ENCODE results near the gene SPTAN1. TPM values are rescaled to one million over a fixed set of nuclear protein-coding genes. Genes with fewer than 3 reads are reported as not detected.

Gene SPTAN1
- total RNA-seq, 1 experiment from 2014 or later, result 111 TPM

- ChIA-PET POLR2A (no interaction called here), CTCF (no interaction called here), RAD21 (ENCODE audit: low non-redundant PET in 1 of 2, low total read pairs in 2 of 2, uncharacterized antibody in 2 of 2, unreplicated experiment in 2 of 2) (interaction anchor here in 1 of 2 experiments (0.8 kb wide), 1 partner anchor 8 kb away, joined by 3 read pairs; no protein-coding TSS in a partner anchor)
- Histone ChIP-seq H3K36me3 (ENCODE audit: control insufficient read depth in 1 of 2, insufficient read depth in 2 of 2, low read length in 2 of 2) (no peaks in the 10 kb centered on the region; a peak in 1 of 4 replicates), H3K9me3 (ENCODE audit: control insufficient read depth in 1 of 2, insufficient read depth in 1 of 2, low read depth in 1 of 2, low read length in 2 of 2) (no peaks in the 10 kb centered on the region), H3K4me3 (replicated peaks in 1 of 2; ENCODE audit: low read depth in 1 of 2, low read length in 2 of 2) (peak overlapping the region in 1 of 2 experiments; percentile 21; a peak in 1 of 4 replicates), H3K79me2 (ENCODE audit: insufficient read depth, low read length) (peaks cover 88% of the 10 kb centered on the region), H3K27me3 (ENCODE audit: insufficient read depth, low read length) (no peaks in the 10 kb centered on the region), H3K4me2 (ENCODE audit: low read length) (peak overlapping the region; percentile 69), H3K27ac (ENCODE audit: low read depth, low read length) (peak overlapping the region; percentile 14; the same call in 1 of the 2 replicates), H3K9me2 (ENCODE audit: insufficient read depth) (no peaks in the 10 kb centered on the region), H3K4me1 (ENCODE audit: control insufficient read depth in 1 of 2, insufficient read depth in 2 of 2, low read length in 2 of 2) (peaks cover 45 to 57% of the 10 kb centered on the region in 2 experiments), H3K9ac (ENCODE audit: low read length) (peak overlapping the region; percentile 34), H2AFZ (ENCODE audit: low read depth, low read length, poor library complexity, severe bottlenecking) (no peak overlapping the region), H4K20me1 (ENCODE audit: insufficient read depth) (peaks cover 10% of the 10 kb centered on the region; the same call in 1 of the 2 replicates)
- peak; percentile 80 for ATAC-seq
- DNase-seq (ENCODE audit: low read depth, low spot score), result peak; percentile 44
- intact Hi-C loops (cut with micrococcal nuclease), result loop anchor here (10.0 kb wide), 1 partner anchor 264 kb away; no protein-coding TSS in a partner anchor
- no TSS peak for BruUV-seq (replicated peaks)
- TF ChIP-seq CBX3 (IDR thresholded peaks at IDR 0.05; ENCODE audit: low read depth) (peak; percentile 42; the same call in 1 of the 2 replicates), TCF7L2 (IDR thresholded peaks at IDR 0.05; ENCODE audit: borderline replicate concordance, extremely low read depth, insufficient read depth, insufficient read length) (peak; percentile 85), SIN3A (IDR thresholded peaks at IDR 0.05; ENCODE audit: low read depth) (peak; percentile 64), POLR2A (IDR thresholded peaks at IDR 0.05; ENCODE audit: borderline replicate concordance, extremely low read depth, insufficient read depth, insufficient read length) (no peak), ZNF274 (IDR thresholded peaks at IDR 0.05; ENCODE audit: low read depth, low read length) (no peak), YY1 (IDR thresholded peaks at IDR 0.05; ENCODE audit: extremely low read depth, insufficient replicate concordance, low read depth, low read length) (peak; percentile 19)
- TF ChIP-seq, protein P1, sequence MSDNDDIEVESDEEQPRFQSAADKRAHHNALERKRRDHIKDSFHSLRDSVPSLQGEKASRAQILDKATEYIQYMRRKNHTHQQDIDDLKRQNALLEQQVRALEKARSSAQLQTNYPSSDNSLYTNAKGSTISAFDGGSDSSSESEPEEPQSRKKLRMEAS (IDR thresholded peaks at IDR 0.05), result peak; percentile 78
Observed at GRCh38 chr9:128558431-128559310, 6.3 kb downstream of the SPTAN1 start.

DNA sequence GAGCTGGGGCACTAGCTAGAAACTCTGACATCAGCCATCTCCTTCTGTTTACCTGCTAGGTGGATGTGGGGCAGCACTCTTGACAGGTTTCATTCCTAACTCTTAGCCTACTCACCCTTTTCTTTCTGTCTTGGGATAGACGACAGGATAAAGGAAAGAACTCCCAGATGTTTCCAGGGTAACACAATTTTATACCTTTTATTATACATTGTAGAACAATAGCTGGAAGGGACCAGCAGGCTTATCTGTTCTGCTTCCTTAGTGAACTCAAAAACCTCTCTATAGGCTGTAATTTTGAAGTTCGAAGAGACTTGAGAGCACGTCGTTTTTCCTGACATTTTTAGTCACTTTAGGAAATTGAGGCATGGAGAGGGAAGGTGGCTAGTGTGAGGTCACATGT is 13.2 kb downstream of the SPTAN1 start:
- Histone ChIP-seq H3K27ac (ENCODE audit: low read depth, low read length) (no peak overlapping the region), H3K4me2 (ENCODE audit: low read length) (no peak overlapping the region), H3K9ac (ENCODE audit: low read length) (no peak overlapping the region), H3K36me3 (ENCODE audit: control insufficient read depth in 1 of 2, insufficient read depth in 2 of 2, low read length in 2 of 2) (peaks cover 12 to 24% of the 10 kb centered on the region in 2 experiments; a peak in 3 of 4 replicates), H3K27me3 (ENCODE audit: insufficient read depth, low read length) (no peaks in the 10 kb centered on the region), H2AFZ (ENCODE audit: low read depth, low read length, poor library complexity, severe bottlenecking) (no peak overlapping the region), H3K4me1 (ENCODE audit: control insufficient read depth in 1 of 2, insufficient read depth in 2 of 2, low read length in 2 of 2) (no peaks in the 10 kb centered on the region), H3K9me2 (ENCODE audit: insufficient read depth) (no peaks in the 10 kb centered on the region), H3K9me3 (ENCODE audit: control insufficient read depth in 1 of 2, insufficient read depth in 1 of 2, low read depth in 1 of 2, low read length in 2 of 2) (no peaks in the 10 kb centered on the region), H3K79me2 (ENCODE audit: insufficient read depth, low read length) (peaks cover 48% of the 10 kb centered on the region), H3K4me3 (replicated peaks in 1 of 2; ENCODE audit: low read depth in 1 of 2, low read length in 2 of 2) (no peak overlapping the region), H4K20me1 (ENCODE audit: insufficient read depth) (no peaks in the 10 kb centered on the region)
- no TSS peak for BruUV-seq (replicated peaks)
- ChIA-PET RAD21 (ENCODE audit: low non-redundant PET in 1 of 2, low total read pairs in 2 of 2, uncharacterized antibody in 2 of 2, unreplicated experiment in 2 of 2) (no interaction called here), POLR2A (interaction anchor here (1.0 to 1.3 kb wide), 2 partner anchors 11 to 13 kb away, joined by 6 read pairs; partner anchors contain the start of gene SPTAN1), CTCF (no interaction called here)
- TF ChIP-seq, protein P2, sequence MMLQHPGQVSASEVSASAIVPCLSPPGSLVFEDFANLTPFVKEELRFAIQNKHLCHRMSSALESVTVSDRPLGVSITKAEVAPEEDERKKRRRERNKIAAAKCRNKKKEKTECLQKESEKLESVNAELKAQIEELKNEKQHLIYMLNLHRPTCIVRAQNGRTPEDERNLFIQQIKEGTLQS (IDR thresholded peaks at IDR 0.05), result no peak
- no peak for TF ChIP-seq FOSL1 (IDR thresholded peaks at IDR 0.05; ENCODE audit: low read depth)
- TF ChIP-seq, protein P1 (IDR thresholded peaks at IDR 0.05), result no peak
- intact Hi-C loops (cut with micrococcal nuclease), result no loop called here
- DNase-seq (ENCODE audit: low read depth, low spot score), result no peak
- ATAC-seq, result no peak
